BLaER1 (cell line): Measurements from ENCODE around the gene BFSP2.

Source experiments
- H3K27ac ChIP-seq: shearing (Covaris generic); formaldehyde crosslinking; 2 replicates; pipeline ENCODE4 v1.8.1; 2022
- H3K27me3 ChIP-seq: shearing (Covaris generic); formaldehyde crosslinking; 2 replicates; pipeline ENCODE4 v1.8.1; 2022
- H3K36me3 ChIP-seq: shearing (Covaris generic); formaldehyde crosslinking; 2 replicates; pipeline ENCODE4 v1.8.1; 2022
- H3K4me1 ChIP-seq: shearing (Covaris generic); formaldehyde crosslinking; 2 replicates; pipeline ENCODE4 v1.8.1; 2022
- H3K4me2 ChIP-seq: shearing (Covaris generic); formaldehyde crosslinking; 2 replicates; pipeline ENCODE4 v1.8.1; 2022
- H3K4me3 ChIP-seq: shearing (Covaris generic); formaldehyde crosslinking; 2 replicates; pipeline ENCODE4 v1.8.1; 2022
- H3K9ac ChIP-seq: shearing (Covaris generic); formaldehyde crosslinking; 2 replicates; pipeline ENCODE4 v1.8.1; 2022
- H3K9me3 ChIP-seq: shearing (Covaris generic); formaldehyde crosslinking; 2 replicates; pipeline ENCODE4 v1.8.1; 2022
- H4K20me1 ChIP-seq: shearing (Covaris generic); formaldehyde crosslinking; 2 replicates; pipeline ENCODE4 v1.8.1; 2022
- Cebpa-rat ChIP-seq: shearing (Covaris generic); IDR thresholded peaks from 2 replicates; pipeline ENCODE4 v1.8.1; 2022

Gene BFSP2, protein sequence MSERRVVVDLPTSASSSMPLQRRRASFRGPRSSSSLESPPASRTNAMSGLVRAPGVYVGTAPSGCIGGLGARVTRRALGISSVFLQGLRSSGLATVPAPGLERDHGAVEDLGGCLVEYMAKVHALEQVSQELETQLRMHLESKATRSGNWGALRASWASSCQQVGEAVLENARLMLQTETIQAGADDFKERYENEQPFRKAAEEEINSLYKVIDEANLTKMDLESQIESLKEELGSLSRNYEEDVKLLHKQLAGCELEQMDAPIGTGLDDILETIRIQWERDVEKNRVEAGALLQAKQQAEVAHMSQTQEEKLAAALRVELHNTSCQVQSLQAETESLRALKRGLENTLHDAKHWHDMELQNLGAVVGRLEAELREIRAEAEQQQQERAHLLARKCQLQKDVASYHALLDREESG

DNA sequence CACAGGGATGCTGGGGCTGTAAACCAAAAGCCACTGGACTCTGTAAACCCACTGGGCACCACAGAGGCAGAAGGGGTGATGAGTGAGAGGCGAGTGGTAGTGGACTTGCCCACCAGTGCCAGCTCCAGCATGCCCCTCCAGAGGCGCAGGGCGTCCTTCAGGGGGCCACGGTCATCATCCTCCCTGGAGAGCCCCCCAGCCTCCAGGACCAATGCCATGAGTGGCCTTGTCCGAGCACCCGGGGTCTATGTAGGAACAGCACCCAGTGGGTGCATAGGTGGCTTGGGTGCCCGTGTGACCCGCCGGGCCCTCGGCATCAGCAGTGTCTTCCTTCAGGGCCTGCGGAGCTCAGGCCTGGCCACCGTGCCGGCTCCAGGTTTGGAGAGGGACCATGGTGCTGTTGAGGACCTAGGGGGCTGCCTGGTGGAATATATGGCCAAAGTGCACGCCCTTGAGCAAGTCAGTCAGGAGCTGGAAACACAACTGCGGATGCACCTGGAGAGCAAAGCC lies at the start of gene BFSP2:
BFSP2 (plus strand) TSS at position 51 of the 510 bp plus-strand sequence; CDS start at position 79, 28 bp downstream.
- H4K20me1 ChIP-seq, result no peaks in the 10 kb centered on the region
- no peaks in the 10 kb centered on the region for H3K36me3 ChIP-seq
- peaks cover 4% of the 10 kb centered on the region; the same call in 1 of the 2 replicates for H3K4me1 ChIP-seq
- H3K9me3 ChIP-seq, result no peaks in the 10 kb centered on the region
- H3K9ac ChIP-seq, result no peak within 1 kb of the TSS
- no peak within 1 kb of the TSS for H3K27ac ChIP-seq
- H3K27me3 ChIP-seq, result no peaks in the 10 kb centered on the region
- no peak for TF ChIP-seq Cebpa-rat
- no peak within 1 kb of the TSS for H3K4me2 ChIP-seq
- no peak within 1 kb of the TSS for H3K4me3 ChIP-seq

DNA sequence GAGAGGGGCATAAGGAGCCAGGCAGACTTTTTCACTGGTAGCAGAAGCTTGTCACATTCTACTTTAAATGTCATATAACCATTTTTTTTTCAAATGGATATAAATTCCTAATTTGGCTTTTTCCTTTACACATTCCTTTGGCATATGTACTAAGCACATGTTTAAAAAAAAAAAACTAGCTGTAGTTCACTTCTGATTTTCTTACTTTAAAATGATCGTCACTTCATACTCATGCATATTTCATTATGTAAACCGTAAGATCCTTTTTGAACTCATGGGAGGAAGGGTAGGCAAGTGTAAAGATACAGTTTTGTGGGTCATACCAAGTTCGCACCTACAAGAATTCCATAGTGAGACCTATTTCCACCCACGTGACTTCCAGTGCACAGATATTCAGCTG lies 45.1 kb upstream of the BFSP2 start:
- Histone ChIP-seq H3K4me1 (no peaks in the 10 kb centered on the region), H3K4me2 (no peak overlapping the region), H3K36me3 (no peaks in the 10 kb centered on the region), H3K9ac (no peak overlapping the region), H3K4me3 (no peak overlapping the region), H3K9me3 (peaks cover 9% of the 10 kb centered on the region), H4K20me1 (no peaks in the 10 kb centered on the region), H3K27me3 (no peaks in the 10 kb centered on the region), H3K27ac (no peak overlapping the region)
- TF ChIP-seq Cebpa-rat, result no peak

DNA sequence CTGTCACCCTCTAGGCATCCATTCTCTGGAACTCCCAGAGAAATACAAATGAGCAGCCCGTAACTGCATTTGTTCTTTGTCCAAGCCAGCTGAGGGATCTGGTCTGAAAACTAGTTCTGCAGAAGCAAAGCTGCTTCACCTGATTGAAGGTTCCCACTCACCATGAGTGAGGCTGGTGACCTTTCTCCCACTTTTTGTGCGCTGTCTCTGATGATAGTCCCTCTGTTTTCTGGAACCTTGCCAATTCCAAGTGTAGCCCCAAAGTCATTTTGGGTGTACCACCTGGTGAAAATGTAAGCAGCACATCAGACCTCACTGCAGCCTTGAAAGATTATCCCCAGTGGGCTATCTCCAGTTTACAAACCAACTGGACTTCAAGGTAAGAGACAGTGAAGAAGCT lies 39.4 kb upstream of the BFSP2 start:
- no peaks in the 10 kb centered on the region for H4K20me1 ChIP-seq
- H3K27ac ChIP-seq, result no peak overlapping the region
- no peaks in the 10 kb centered on the region for H3K4me1 ChIP-seq
- H3K36me3 ChIP-seq, result no peaks in the 10 kb centered on the region
- H3K4me3 ChIP-seq, result no peak overlapping the region
- H3K9ac ChIP-seq, result no peak overlapping the region
- TF ChIP-seq Cebpa-rat, result no peak
- no peak overlapping the region for H3K4me2 ChIP-seq
- H3K9me3 ChIP-seq, result peaks cover 9% of the 10 kb centered on the region
- H3K27me3 ChIP-seq, result no peaks in the 10 kb centered on the region

DNA sequence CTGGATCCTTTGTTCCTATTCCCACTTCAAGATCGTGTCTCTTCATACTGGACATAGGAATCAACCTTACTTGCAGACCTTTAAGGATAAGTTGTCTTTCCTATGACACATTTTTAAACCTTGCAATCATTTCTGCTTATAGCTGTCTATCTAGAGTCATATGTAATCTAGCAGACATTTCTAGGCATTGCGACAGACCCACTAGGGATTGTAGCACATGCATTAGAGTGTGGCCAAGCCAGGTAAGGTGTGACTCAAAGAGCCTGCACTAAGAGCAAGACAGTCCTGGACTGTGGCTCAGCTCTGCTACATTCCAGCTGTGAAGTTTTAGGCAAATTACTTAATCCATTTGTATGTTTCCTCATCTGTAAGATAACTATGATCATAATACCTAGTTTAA lies 38.8 kb upstream of the BFSP2 start:
- Histone ChIP-seq H3K9me3 (peaks cover 9% of the 10 kb centered on the region), H3K36me3 (no peaks in the 10 kb centered on the region), H3K4me2 (no peak overlapping the region), H3K27me3 (no peaks in the 10 kb centered on the region), H4K20me1 (no peaks in the 10 kb centered on the region), H3K4me3 (no peak overlapping the region), H3K9ac (no peak overlapping the region), H3K4me1 (no peaks in the 10 kb centered on the region), H3K27ac (no peak overlapping the region)
- TF ChIP-seq Cebpa-rat, result no peak

DNA sequence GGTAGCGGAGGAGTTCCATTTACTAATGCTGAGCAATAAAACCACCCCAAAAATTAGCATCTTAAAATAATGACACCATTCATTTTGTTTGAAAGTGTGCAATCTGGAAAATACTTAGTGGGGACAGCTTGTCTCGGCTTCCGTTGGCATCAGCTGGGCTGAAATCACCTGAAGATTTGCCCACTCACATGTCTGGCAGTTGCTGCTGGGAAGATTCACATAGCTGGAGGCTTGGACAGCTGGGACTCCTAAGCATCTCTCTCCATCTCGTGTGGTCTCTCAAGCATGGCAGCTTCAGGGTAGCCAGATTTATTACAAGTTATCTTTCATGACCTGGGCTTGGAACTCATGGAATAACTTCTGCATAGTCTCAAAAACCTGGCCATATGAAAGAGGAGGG lies 38.4 kb upstream of the BFSP2 start:
- Histone ChIP-seq H3K36me3 (no peaks in the 10 kb centered on the region), H3K4me1 (no peaks in the 10 kb centered on the region), H4K20me1 (no peaks in the 10 kb centered on the region), H3K4me2 (no peak overlapping the region), H3K27ac (no peak overlapping the region), H3K27me3 (no peaks in the 10 kb centered on the region), H3K9me3 (peaks cover 5% of the 10 kb centered on the region), H3K9ac (no peak overlapping the region), H3K4me3 (no peak overlapping the region)
- TF ChIP-seq Cebpa-rat, result no peak

DNA sequence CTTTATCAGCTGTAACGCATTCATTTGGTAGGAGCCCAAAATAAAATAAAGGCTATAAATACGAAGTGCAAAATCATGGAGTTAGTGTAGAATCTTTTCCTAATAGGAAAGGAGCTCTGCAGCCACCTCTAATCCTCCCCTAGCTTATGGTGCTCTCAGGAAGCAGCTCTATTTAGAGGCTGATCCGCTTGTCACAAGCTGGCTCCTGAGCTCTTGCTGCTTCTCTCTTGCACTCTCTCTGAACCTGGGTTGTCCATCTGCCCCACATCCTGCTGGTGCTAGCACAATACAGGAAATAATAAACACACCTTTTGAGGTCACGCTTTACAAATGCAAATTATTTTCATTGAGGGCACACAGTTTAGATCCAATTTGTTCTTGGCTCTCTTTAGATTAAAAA lies 37.3 kb upstream of the BFSP2 start:
- Histone ChIP-seq H3K4me2 (no peak overlapping the region), H3K4me3 (no peak overlapping the region), H3K36me3 (no peaks in the 10 kb centered on the region), H3K9me3 (no peaks in the 10 kb centered on the region), H3K9ac (no peak overlapping the region), H3K27me3 (no peaks in the 10 kb centered on the region), H3K27ac (no peak overlapping the region), H3K4me1 (no peaks in the 10 kb centered on the region), H4K20me1 (no peaks in the 10 kb centered on the region)
- TF ChIP-seq Cebpa-rat, result no peak

DNA sequence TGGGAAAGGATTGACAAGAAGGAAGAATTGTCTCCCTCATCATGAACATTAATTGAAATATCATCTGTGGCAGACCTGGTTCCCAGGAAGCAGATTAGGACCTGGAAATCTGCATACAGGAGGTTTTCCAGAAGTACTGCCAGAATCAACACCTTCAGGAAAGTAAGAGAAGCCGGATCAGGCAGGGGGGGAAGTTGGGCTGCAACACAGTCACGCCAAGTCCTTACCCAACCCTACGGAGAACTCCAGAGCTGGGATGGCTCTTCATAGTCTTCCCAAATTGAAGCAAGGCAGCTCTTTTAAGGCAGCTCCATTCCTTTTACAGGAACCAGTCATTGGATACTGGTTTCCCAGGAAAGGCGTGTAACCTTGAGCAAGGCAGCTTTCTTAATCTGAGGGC lies 35.2 kb upstream of the BFSP2 start:
- Histone ChIP-seq H3K36me3 (no peaks in the 10 kb centered on the region), H3K4me2 (no peak overlapping the region), H3K9me3 (no peaks in the 10 kb centered on the region), H3K27me3 (no peaks in the 10 kb centered on the region), H3K4me3 (no peak overlapping the region), H3K27ac (no peak overlapping the region), H4K20me1 (no peaks in the 10 kb centered on the region), H3K9ac (no peak overlapping the region), H3K4me1 (no peaks in the 10 kb centered on the region)
- no peak for TF ChIP-seq Cebpa-rat

DNA sequence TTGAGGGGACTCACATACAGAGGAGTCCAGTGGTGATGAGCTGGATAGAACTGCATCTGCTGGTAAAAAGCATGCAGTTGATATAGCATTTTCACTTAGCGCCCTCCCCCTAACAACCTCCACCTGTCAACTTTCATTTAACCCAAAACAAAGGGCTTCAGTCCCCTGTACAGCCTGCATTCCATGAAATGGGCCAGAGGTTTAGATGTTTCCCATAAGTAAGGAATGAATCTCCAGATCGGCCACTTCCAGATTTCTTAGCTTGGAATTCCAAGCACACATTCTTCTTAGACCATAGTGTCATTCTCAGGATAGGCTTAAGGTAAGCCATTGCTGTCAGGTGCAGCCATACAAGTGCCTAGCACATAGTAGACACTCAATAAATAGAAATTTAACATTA lies 32.9 kb upstream of the BFSP2 start:
- H3K4me2 ChIP-seq, result no peak overlapping the region
- H3K36me3 ChIP-seq, result no peaks in the 10 kb centered on the region
- no peak overlapping the region for H3K9ac ChIP-seq
- no peaks in the 10 kb centered on the region for H3K9me3 ChIP-seq
- H3K27ac ChIP-seq, result no peak overlapping the region
- no peaks in the 10 kb centered on the region for H3K4me1 ChIP-seq
- no peaks in the 10 kb centered on the region for H3K27me3 ChIP-seq
- TF ChIP-seq Cebpa-rat, result no peak
- no peaks in the 10 kb centered on the region for H4K20me1 ChIP-seq
- no peak overlapping the region for H3K4me3 ChIP-seq

DNA sequence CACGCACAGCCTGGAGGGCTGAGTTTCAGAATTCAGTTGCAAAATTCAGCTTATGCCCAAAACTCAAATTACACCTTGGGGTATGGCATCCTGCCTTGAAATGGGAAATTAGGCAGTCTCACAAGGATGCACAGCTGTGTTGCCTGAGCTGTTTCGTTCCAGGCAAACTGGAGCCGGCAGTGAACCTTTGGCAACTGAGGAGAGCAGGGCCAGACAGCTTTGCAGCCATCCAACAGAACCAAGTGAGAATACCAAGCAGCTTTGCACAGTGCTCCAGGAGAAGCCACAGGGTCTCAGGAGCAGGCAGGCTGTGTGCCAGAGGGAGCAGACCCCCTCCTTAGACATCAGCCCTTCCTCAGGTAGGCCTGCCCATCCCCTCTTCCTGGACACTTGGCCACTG lies 32.5 kb upstream of the BFSP2 start:
- Histone ChIP-seq H4K20me1 (no peaks in the 10 kb centered on the region), H3K4me3 (no peak overlapping the region), H3K27ac (no peak overlapping the region), H3K36me3 (no peaks in the 10 kb centered on the region), H3K4me1 (no peaks in the 10 kb centered on the region), H3K4me2 (no peak overlapping the region), H3K27me3 (no peaks in the 10 kb centered on the region), H3K9me3 (no peaks in the 10 kb centered on the region), H3K9ac (no peak overlapping the region)
- TF ChIP-seq Cebpa-rat, result no peak

DNA sequence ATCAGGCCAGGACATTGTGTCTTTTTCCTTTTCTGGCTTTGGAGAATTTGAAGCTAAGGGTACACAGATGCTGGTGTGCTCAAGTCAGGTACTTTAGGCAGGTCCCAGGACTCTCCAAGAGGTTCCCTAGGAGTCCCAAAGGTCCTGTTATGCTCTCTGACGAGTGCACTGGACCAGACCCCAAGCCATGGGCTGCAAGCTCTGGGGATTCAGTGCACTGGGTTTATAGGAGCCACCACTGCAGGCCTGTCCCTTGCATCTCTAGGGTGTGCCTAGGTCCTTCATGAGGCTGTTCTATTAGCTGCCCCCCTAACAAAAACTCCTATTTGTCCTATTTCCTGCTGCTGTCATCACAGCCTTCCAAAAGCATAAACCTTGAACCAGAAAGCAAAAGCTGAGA lies 31.9 kb upstream of the BFSP2 start:
- no peaks in the 10 kb centered on the region for H3K36me3 ChIP-seq
- no peak overlapping the region for H3K9ac ChIP-seq
- H4K20me1 ChIP-seq, result no peaks in the 10 kb centered on the region
- H3K9me3 ChIP-seq, result no peaks in the 10 kb centered on the region
- H3K4me2 ChIP-seq, result no peak overlapping the region
- no peak for TF ChIP-seq Cebpa-rat
- no peaks in the 10 kb centered on the region for H3K27me3 ChIP-seq
- no peak overlapping the region for H3K4me3 ChIP-seq
- H3K4me1 ChIP-seq, result no peaks in the 10 kb centered on the region
- no peak overlapping the region for H3K27ac ChIP-seq
